Stimulated activated CD8-positive, alpha-beta memory T cell treated with anti-CD3 and anti-CD28 coated beads, Interleukin-7, amount 100 ng/mL, for 1 hour (primary cell): Measurements from ENCODE around the gene KLRF2.

Experiments used
- DNase-seq, 2 donors: peaks; one replicate each; pipeline ENCODE4 v3.0.0-alpha.2; 2020; ENCODE audit warnings: low read depth in 2 of 2

KLRF2 gene

DNA sequence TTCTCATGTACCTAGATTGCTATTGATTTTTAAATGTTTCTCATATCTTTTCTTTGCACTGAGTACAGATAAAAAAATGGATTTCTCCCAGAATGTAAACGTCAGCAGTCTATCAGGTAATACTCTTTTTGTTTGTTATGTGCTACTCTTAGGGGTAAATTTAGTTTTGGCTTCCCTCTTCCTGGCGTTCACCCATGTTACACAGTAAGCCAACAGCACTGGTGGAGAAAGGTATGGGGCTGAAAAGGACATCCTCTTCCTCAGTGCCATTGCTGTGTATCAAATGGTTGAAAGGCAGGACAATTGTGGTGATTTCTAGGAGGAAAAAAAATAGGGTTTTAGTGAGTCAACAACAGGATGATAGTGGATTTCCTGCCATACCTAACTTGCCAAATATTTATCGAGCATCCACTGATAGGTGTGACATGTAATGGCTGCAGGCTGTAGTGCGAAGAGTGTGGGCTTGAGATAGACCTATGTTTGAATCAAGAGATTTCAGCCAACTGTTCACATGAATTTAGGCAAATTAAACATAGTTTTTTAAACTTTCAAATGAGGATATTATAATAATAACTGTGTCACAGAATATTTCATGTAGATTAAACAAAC is 7.5 kb downstream of the KLRF2 start:
- no peak for DNase-seq

DNA sequence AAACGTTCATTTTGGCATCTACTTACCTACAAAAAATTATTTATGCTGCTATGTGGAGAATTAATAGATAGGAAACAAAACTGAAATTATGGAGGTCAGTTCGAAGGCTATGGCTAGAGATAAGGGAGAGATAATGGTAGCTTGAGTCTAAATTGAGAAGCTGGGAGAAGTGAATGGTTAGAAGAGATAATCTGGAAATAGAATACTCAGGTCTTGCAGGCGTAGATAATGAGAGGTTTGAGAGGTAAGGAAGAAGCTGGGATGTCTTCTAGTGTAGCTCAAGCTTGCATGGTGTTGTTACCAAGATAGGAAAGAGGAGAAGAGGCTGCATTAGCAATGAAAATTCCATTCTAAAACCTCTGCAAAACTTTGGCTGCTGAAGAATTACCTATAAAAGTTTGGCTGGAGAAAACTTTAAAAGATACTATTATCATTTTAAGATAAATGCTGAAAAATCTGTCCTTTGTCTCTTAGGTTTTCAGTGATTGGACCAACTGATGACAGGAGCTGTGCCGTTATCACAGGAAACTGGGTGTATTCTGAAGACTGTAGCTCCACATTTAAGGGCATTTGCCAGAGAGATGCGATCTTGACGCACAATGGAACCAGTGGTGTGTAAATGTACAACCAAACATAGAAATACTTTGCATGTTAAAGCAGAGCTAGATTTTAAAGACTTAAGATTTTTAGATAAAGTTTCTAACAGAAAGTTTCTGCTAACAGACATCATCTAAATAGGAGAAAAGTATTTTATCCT is 14.1 kb downstream of the KLRF2 start:
- DNase-seq, result no peak

DNA sequence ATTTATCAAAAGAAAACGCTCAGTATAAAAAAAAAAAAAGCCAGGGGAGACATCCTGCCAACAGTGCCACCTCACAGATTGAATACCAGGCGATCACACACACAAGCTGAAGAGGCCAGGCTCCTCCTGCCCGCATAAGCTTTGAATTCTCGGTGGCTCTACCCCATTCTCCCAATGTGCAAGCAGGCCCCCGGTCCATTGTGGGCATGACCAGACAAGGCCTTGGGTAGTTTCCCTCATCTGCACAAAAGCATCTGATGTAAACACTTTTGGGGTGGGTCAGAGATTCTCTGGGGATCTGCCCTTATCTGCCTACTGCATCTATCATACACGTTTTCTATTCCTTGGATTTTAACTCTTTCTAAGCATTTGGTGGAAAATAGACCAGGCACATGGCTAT is 16.2 kb downstream of the KLRF2 start:
- no peak for DNase-seq

DNA sequence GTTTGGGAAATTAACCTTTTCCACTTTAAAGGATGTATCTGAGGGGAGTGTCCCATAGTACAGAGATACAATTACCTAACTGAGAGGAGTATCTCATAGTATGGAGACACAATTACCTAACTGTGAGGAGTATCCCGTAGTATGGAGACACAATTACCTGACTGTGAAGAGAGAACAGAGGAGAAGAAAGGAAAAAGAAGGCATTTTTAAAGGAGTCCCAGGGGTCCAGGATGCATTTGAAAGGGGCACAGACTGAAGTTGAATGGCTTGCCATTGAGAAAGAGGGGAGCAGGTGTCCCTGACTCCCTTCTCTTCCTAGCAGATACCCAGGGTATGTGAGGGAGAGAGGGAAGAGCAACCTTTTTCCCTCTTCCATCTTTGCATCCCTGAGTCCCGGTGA is 17.9 kb downstream of the KLRF2 start:
- DNase-seq, result no peak

DNA sequence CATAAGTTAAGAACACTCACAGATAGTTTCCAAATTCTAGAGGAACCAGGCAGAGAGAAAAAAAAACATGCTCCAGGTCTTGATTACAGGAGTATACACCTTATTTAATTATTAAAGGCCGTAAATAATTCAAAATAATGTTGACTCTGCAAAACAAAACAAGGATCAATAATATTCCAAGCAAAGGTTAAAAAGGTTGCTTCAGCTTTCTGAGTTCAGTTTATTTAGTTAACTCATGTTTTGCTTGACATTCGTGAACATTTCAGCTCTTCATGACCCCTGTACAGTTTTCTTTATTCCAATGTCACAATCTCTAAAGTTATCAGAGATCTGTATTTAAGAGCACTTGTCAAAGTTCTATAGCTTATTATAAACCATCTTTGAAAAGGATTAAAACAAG is 19.6 kb downstream of the KLRF2 start:
- DNase-seq, result no peak

DNA sequence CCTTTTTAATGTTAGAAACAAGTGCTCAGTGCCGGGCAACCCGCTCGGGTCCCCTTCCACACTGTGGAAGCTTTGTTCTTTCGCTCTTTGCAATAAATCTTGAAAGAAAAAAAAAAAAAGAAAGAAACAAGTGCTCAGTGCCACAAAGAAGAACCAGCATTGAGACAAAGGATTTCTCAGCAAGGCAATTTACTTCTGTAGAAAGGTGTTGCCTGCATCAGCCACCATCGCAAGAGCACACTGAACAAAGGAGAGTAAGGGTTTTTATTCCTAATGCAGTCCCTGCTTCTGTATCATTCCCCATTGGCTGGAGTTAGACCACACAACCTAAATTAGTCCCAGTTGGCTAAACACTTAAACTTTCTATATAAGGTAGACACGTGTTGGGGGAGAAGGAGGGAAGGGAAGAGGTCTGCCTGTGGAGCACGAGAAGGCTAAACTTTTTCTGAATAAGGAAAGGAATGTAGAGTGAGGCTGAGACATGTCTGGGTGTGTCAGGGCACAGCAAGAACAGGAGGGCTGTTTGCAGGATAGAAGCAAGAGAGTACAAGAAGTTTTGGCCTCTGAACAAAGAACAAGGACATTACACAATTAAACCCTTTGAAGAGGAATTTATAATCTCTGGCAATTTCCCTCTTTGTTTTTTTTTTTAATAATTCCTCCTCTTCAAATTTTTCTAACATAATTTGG is 21.4 kb downstream of the KLRF2 start:
- no peak for DNase-seq

DNA sequence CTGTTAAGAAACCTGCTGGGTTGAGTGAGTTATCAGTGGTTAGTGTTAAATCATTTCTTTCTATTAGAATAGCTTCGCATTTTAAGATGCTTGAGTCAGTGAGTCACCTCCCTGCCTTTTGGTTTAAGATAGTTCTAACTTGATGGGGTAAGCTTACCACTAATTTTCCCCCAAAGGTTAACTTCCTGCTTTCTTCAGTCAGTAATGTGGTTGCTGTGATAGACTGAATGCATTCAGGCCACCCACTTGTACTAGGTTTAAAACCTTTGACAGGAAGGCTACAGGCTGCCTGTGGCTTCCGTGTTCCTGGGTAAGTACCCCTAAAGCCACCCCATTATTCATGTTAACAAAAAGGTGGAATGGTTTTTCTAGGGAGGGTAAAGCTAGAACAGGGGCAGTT is 25.6 kb downstream of the KLRF2 start:
- DNase-seq, result no peak

DNA sequence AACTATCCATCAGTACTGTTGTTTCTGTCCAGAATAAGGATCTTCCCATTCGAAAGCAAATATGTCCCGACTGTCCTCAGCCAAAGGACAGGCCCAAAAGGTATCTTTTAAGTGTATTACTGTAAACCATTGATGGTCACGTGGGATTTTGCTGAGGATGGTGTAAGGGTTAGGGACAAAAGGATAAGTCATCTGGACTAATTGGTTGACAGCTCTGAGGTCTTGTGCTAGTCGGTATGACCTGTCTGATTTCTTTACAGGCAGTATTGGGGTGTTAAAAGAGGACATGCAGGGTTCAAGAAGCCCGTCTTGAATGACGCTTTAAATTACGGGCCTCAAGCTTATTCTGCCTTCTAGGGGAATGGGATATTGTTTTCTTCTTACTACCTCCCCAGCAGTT is 26.5 kb downstream of the KLRF2 start:
- DNase-seq, result no peak

DNA sequence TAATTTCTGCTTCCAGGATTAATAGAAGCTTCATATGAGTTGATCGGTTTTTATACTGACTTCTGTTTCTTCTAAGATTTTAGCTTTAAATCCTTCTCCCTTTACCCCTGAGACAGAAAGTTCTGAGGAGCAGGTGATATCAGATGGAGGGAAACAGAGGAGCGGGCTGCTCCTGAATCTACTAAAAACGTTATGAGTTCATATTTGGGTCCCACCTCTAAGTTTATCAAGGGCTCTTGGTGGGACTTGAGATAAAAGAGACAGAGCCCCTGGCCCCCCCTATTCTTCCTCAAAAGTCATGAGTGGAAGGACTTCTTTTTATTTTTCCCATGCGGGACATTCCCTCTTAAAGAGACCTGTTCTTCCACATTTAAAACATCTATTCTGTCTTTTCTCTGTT is 27.1 kb downstream of the KLRF2 start:
- no peak for DNase-seq

DNA sequence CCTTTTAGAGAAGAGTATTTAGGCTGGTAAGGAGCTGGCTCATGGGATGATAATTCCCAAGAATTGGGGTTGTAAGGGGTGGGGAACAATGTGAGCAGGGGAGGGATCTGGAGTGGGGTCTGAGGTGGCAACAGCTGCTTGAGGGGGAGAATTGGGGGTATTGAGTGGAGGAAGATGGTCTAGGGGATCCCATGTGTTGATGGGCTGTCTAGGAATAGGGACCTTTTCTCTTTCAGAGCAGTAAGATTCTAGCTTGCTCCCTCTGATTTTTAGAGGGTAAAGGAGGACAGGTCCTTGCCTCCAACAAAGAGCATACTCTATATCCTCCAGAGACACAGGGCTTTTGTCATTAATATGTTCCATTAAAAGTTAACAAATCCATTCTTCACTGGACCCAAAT is 28.4 kb downstream of the KLRF2 start:
- no peak for DNase-seq

DNA sequence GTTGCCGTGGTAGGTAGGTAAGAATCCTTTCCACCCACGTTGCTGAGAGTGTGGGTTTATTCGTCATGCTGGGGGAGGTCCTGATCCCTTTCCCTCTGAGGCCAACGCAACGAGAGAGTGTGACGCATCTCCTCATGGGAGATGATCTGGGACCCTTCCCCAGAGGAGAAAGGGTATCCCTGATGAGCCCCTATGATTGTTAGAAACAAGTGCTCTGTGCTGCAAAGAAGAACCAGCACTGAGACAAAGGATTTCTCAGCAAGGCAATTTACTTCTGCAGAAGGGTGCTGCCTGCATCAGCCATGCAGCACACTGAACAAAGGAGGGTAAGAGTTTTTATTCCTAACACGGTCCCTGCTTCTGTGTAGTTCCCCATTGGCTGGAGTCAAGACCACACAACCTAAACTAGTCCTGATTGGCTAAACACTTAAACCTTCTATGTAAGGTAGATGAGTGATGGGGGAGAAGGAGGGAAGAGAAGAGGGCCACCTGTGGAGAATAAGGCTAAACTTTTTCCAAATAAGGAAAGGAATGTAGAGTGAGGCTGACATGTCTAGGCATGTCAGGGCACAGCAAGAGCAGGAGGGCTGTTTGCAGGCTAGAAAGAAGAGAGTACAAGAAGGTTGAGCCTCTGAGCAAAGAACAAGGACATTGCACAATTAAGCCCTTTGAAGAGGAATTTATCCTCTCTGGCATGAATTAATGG is 29.6 kb downstream of the KLRF2 start:
- no peak for DNase-seq

DNA sequence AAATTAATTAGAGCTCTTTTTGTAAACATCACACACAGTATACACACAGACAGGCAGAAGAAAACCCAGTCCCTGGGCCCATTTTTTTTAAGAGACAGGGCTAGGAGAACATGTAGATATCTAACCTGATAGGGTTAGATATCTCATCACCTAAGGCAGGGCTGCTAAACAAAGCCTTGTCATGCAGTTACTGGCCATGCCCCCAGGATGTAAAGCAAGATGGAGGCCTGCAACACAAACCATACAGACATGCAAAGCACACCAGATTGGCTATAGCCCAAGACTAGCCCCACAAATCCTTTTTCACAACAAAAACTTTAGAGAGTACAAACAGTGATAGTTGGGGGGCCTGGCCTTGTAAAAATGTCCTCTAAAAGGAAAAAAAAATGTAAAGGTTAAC is 30.4 kb downstream of the KLRF2 start:
- no peak for DNase-seq

DNA sequence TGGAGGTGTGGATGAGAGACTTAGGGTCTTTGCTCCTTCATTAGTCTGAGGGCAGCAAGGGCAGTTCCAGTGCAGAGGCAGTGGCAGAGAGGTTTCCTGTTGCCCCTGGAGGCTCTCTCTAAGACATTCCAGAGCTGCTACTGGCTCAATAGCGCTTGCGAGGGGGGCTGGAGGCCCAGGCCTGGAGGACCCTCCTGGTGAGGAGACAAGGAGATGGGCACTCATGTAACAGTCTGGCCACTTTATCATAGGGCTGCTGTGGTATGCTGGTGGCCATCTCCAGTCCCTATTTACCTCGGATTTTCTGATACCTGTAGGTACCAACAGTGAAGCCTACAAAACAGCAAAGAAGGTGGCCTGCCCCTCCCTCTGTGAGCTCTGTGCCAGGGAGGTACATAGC is 38.2 kb downstream of the KLRF2 start:
- no peak for DNase-seq

DNA sequence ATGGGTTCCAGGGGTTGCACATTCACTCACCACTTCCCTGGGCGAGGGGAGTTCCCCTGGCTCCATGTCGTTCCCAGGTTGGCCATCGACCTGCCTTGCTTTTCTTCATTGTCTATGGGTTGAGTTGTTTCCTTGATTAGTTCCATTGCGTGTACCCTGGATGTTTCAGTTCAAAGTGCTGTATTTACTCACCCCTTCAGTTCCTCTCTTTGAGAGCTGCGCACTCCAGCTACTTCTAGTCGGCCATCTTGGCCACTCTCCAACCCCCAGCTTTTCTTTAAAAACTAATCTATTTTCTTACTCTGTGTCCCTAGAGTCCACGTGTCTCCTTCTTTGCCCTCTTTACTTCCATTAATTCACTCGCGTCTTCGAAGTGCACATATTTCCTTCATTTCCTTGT is 39.2 kb downstream of the KLRF2 start:
- DNase-seq, result no peak

DNA sequence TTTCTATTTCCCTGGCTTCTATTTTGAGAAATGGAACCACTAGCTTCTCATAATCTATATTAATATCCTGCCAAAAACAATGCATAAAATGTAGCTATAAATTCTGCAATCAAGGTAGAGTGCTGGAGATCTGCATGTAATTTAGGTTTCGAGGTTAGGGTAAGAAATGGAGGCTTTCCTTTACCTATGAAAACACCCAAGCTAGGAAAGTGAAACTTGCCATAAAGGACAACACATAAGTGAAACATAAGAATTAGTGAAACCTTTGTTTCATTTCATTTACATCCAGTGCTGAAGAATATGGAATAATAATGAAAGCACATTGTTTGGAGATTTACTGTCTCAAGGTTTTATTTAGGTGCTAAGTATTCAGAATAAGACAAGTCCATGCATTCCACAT is 41.1 kb downstream of the KLRF2 start:
- DNase-seq, result no peak

DNA sequence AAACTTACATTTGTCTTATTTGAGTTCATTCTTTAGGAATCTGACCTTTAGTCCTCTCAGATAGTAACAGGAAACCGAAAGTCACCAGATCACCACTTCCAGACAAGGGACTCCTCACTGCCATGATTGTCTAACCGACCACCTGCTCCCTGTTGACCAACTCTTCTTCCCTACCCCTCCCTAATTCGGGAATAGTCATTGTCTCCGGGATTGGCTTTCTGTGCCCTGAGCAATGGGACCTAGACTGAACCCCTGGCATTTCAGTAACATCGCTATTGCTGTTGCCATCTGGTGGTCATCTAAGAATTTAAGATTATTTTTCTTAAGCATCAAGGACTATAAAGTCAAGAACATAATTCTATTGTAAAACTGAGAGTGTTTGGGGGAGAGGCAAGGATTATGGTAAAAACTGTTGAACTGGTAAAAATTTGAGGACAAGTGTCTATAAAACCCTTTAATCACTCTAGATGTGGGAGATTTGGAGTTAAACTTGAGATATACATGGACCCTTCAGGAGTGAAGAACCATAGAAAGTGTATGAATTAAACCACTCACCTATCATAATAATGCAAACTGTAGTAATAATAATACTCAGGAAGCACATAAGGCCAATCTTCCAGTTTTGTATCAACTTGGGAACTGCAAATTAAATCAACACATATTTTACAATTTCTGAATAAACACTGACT is 44.6 kb downstream of the KLRF2 start:
- DNase-seq, result no peak

DNA sequence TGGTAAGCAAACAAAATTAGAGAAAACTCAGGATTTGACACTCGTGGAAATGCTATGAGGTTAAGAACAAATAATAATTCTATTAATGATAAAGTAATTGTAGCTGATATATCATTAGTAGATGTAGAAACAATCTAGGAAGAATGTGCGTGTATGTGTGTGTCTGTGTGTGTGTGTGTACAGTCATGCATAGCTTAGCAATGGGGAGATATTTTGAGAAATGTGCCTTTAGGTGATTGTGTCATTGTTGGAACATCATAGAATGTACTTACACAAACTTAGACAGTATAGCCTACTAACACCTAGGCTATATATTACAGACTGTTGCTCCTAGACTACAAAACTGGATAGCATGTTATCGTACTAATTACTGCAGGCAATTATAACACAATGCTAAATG is 45.6 kb downstream of the KLRF2 start:
- DNase-seq, result no peak

DNA sequence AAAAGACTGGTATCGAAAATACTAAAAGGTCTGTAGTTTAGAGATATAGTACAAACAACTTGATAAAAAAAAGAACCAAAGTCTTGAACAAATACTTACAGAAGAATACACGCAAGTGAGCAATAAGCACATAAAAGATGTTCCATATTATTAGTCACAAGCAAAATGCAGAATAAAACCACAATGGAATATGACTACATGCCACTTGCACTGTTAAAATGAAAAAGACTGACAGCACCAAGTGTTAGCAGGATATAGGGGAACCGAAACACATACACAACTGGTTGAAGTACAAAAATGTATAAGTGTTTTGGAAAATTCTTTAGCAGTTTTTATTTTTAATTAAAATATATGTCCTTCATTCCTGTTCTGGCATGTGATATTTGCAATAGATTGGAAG is 47.3 kb downstream of the KLRF2 start:
- no peak for DNase-seq

DNA sequence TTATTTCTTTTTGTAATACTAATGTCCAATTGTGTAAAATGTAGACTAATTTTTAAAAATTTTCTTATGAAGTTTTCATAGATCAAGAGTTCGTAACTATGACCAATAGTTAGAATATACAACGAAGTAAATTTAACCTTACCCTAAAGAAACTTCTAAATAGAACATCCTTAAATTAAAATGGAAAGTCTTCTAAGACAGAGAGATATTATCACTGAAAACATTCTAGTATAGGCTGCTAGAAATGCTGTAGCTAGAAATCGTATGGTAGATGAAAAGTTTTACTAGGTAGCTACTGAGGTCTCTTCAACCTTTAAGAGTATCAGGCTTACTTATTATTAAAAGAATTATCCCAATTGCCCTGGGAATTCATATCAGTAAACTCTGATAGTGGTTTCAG is 50.0 kb downstream of the KLRF2 start:
- no peak for DNase-seq

DNA sequence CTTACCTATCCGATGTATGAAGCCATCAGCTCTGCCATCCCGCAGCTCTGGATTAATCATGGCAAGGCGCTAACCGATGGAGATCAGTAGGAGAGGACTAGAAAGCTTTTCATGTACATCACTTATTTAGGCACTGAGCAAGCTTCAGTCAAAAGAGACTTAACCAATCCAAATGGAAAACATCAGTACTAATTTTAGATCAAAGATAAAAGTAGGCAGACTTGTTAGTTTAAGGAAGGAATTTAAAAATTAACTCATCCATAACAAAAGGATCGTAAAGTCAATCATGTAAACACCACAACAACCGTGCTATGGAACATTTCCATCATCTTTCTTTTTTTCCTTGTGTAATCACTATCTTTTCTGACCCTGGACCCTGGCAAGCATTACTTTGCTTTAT is 51.0 kb downstream of the KLRF2 start, which contains the start of gene CLEC2A:
Gene CLEC2A (minus strand): TSS at position 101 of the 400 bp plus-strand sequence. CDS start 41 bp downstream, at position 60.
- DNase-seq, result no peak

DNA sequence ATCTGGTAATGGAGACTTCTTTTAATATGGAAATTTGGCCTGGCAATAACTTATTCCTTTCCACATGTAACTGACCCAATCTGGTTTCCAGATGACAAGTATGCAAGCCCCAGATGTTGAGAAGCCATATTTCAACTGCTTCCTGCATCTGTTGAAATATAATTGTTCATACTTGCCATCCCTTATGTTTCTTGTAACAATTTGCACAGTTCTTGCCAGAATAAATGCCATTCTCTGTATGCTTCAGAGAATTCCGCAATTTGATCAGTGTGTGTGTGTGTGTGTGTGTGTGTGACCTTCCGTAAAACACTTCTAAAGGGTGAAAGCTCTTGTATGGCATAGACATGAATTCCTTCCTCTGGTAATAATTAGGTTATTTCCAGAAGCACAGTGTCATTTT is 52.7 kb downstream of the KLRF2 start:
- no peak for DNase-seq

DNA sequence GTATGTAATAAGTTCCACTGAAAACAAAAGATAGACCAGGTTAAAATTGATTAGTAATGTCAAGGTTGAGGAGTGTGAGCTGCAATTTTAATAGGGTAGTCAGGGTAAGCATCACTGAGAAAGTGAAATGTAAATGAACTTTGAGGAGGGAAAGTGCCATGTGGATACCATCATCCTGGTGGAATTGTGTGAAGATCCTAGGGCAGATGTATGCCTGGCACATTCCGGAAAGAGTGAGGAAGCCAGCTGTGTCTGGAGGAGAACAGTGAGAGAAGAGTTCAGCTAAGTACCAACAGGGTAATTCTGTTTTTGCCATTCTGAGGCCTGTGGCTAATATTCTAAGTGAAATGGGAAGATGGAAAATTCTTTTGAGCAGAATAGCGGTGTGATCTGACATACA is 53.7 kb downstream of the KLRF2 start:
- DNase-seq, result no peak
